Endothelial cell of umbilical vein (primary cell): ENCODE results near the gene ASIC4. TPM values are rescaled to one million over a fixed set of nuclear protein-coding genes. Genes with fewer than 3 reads are reported as not detected.

Source experiments
- BruUV-seq: library from RNA; stranded (reverse); fragments of 400-500 nt; replicated peaks from 2 replicates; lab custom pipeline; 2021; lab: Mats Ljungman, UMichigan
- CTCF ChIA-PET: fragments of 300-600, 350-600 bp; sonication (Branson Sonifier 250); formaldehyde crosslinking; loops from one replicate; lab custom pipeline; 2021; ENCODE audit warnings: antibody characterized with exemption, inconsistent platforms; lab: Charles Lee
- POLR2A ChIA-PET: fragments of 300-600, 350-600 bp; sonication (Branson Sonifier 250); formaldehyde crosslinking; loops from one replicate; lab custom pipeline; 2021; ENCODE audit warnings: antibody characterized with exemption, inconsistent platforms; lab: Charles Lee
- DNase-seq: peaks from one replicate; pipeline ENCODE4 v3.0.0-alpha.2; 2011; ENCODE audit warnings: low read depth, low spot score
- FAIRE-seq: peaks from 2 replicates; lab custom pipeline; 2011; peaks lifted over from hg19 to GRCh38; lab: Jason Lieb, UNC
- H2AFZ ChIP-seq: 2 replicates; pipeline ENCODE4 v1.6.0; 2012; ENCODE audit warnings: low read depth, low read length, control low read depth, inconsistent platforms
- H3K27ac ChIP-seq: 2 replicates; pipeline ENCODE4 v1.5.1; 2011; ENCODE audit warnings: low read depth, mild to moderate bottlenecking, control low read depth, low read length, moderate library complexity; ENCODE audit not compliant: insufficient read depth
- H3K27me3 ChIP-seq, 2 experiments: 2 replicates each; pipeline versions ENCODE4 v1.6.0 to v1.6.1; 2011; ENCODE audit warnings: low read length in 2 of 2, mixed read lengths in 1 of 2; ENCODE audit not compliant: control insufficient read depth in 2 of 2, insufficient read depth in 2 of 2
- H3K36me3 ChIP-seq, 2 experiments: 2 replicates in 1 of 2; 3 replicates in 1 of 2; pipeline ENCODE4 v1.5.1; 2011; ENCODE audit warnings: low read length in 2 of 2, mild to moderate bottlenecking in 1 of 2, moderate library complexity in 1 of 2; ENCODE audit not compliant: control insufficient read depth in 2 of 2, insufficient read depth in 2 of 2; ENCODE audit errors: extremely low read depth in 1 of 2
- H3K4me1 ChIP-seq: 3 replicates; pipeline ENCODE4 v1.5.1; 2011; ENCODE audit warnings: mild to moderate bottlenecking, low read length; ENCODE audit not compliant: control insufficient read depth, insufficient read depth; ENCODE audit errors: extremely low read depth
- H3K4me2 ChIP-seq: 2 replicates; pipeline ENCODE4 v1.6.1; 2011; ENCODE audit warnings: low read length, control low read depth, mixed read lengths; ENCODE audit not compliant: insufficient read depth
- H3K4me3 ChIP-seq, 3 experiments: fragments of 200-600 bp in 1 of 3; sonication (generic), shearing (Covaris generic) in 1 of 3; replicated peaks in 1 of 3; 2 replicates each; pipeline ENCODE4 v1.5.1; 2011 to 2016; ENCODE audit warnings: control low read depth in 3 of 3, low read length in 3 of 3, mild to moderate bottlenecking in 2 of 3, inconsistent platforms in 1 of 3, low read depth in 1 of 3, moderate library complexity in 1 of 3; ENCODE audit not compliant: insufficient read depth in 1 of 3
- H3K79me2 ChIP-seq: 2 replicates; pipeline ENCODE4 v1.6.0; 2012; ENCODE audit warnings: low read length, inconsistent platforms; ENCODE audit not compliant: control insufficient read depth, insufficient read depth
- H3K9ac ChIP-seq: replicated peaks from 2 replicates; pipeline ENCODE3; 2011; ENCODE audit warnings: low read length, control low read depth; ENCODE audit not compliant: insufficient read depth; ENCODE audit errors: extremely low read depth
- H3K9me1 ChIP-seq: replicated peaks from 3 replicates; pipeline ENCODE4 v1.6.0; 2011; ENCODE audit warnings: mild to moderate bottlenecking, low read length; ENCODE audit not compliant: control insufficient read depth, insufficient read depth; ENCODE audit errors: extremely low read depth
- H3K9me3 ChIP-seq: replicated peaks from 2 replicates; pipeline ENCODE4 v1.5.1; 2012; ENCODE audit warnings: low read length, inconsistent platforms; ENCODE audit not compliant: control insufficient read depth, insufficient read depth
- H4K20me1 ChIP-seq: replicated peaks from 2 replicates; pipeline ENCODE3; 2011; ENCODE audit warnings: mild to moderate bottlenecking, low read length; ENCODE audit not compliant: control insufficient read depth, insufficient read depth; ENCODE audit errors: extremely low read depth
- FOS ChIP-seq: IDR thresholded peaks from 2 replicates; pipeline ENCODE4 v1.6.1; 2011; ENCODE audit warnings: mild to moderate bottlenecking, low read length, moderate library complexity, borderline replicate concordance; ENCODE audit not compliant: insufficient read depth
- GATA2 ChIP-seq: IDR thresholded peaks from 2 replicates; pipeline ENCODE4 v1.7.0; 2011; ENCODE audit warnings: low read depth, mild to moderate bottlenecking, moderate library complexity, mixed read lengths, low read length; ENCODE audit not compliant: insufficient read length, insufficient read depth
- MYC ChIP-seq: IDR thresholded peaks from one replicate; pipeline ENCODE4 v1.6.1; 2011; ENCODE audit warnings: mild to moderate bottlenecking, low read depth, low read length
- POLR2A ChIP-seq: IDR thresholded peaks from 2 replicates; pipeline ENCODE4 v1.6.1; 2012; ENCODE audit warnings: low read depth, mild to moderate bottlenecking, control low read depth, low read length
- dilution Hi-C: fragments of 300-500 bp; cut with MboI; formaldehyde crosslinking; loops from one replicate; pipeline ENCODE4 v1.15.0; 2019; ENCODE audit warnings: low sequenced_read_pairs; ENCODE audit not compliant: extremely low pct_ligation_motif_present
- intact Hi-C: fragments of 100-400 bp; cut with micrococcal nuclease; formaldehyde crosslinking; loops from one replicate; pipeline ENCODE4 v1.10.0; 2022
- polyA plus RNA-seq, 4 experiments: library from polyadenylated mRNA; depleted of rRNA in 3 of 4; stranded (reverse) in 3 of 4; unstranded in 1 of 4; fragments of >200 nt; gene quantifications; 2 replicates each; pipeline versions ENCODE4 v1.2.1 to v1.2.3, GENCODE V29; 2011 to 2012; ENCODE audit warnings: missing spikeins in 1 of 4
- total RNA-seq: library from RNA; stranded (reverse); gene quantifications from 2 replicates; pipeline ENCODE4 v1.2.3, GENCODE V29; 2021

The ASIC4 gene
- total and polyA plus RNA-seq, 2 donors (not counting 3 experiments of a cell fraction or from before 2014, with no cell fraction given): not detected

- FAIRE-seq (no peak), DNase-seq (no peak)
- Histone ChIP-seq H3K27me3 (peaks cover 7 to 9% of the 10 kb centered on the region in 2 experiments), H3K27ac (no peak overlapping the region), H3K9me3 (no peaks in the 10 kb centered on the region), H3K9ac (no peak overlapping the region), H4K20me1 (no peaks in the 10 kb centered on the region), H3K9me1 (no peaks in the 10 kb centered on the region), H2AFZ (no peak overlapping the region), H3K4me1 (peaks cover 12% of the 10 kb centered on the region), H3K36me3 (peaks cover 0 to 28% of the 10 kb centered on the region in 2 experiments), H3K4me2 (no peak overlapping the region), H3K4me3 (no peak overlapping the region), H3K79me2 (no peaks in the 10 kb centered on the region)
- BruUV-seq: no TSS peak
- POLR2A ChIA-PET: no interaction called here
- dilution Hi-C loops (no loop called here), intact Hi-C loops (no loop called here)
- CTCF ChIA-PET: no interaction called here
- no peak for TF ChIP-seq MYC
These were observed 12.4 kb upstream of the ASIC4 start for GRCh38 chr2:219501849-219502248.

DNA sequence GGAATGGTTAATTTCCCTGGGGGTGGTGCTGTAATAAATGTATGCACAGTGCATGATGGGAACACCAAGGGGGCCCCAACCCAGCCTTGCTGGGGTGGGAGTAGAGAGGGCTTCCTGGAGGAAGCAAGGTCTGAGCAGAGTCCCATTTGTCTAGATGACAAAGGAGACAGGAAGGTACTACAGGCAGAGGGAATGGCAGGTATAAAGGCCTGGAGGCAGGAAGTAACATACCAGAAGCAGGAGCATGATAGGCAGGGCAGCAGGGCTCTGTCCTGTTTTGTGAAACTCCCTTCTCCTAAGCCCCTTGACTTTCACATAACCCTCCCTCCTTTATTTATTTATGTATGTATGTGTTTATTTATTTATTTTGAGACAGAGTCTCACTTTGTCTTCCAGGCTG lies 11.7 kb upstream of the ASIC4 start:
- no TSS peak for BruUV-seq
- Histone ChIP-seq H3K9me1 (no peaks in the 10 kb centered on the region), H3K9ac (no peak overlapping the region), H3K27ac (no peak overlapping the region), H3K79me2 (no peaks in the 10 kb centered on the region), H3K4me1 (peaks cover 8% of the 10 kb centered on the region), H4K20me1 (no peaks in the 10 kb centered on the region), H2AFZ (no peak overlapping the region), H3K9me3 (no peaks in the 10 kb centered on the region), H3K4me3 (no peak overlapping the region), H3K36me3 (peaks cover 0 to 28% of the 10 kb centered on the region in 2 experiments), H3K4me2 (no peak overlapping the region), H3K27me3 (peaks cover 0 to 1% of the 10 kb centered on the region in 2 experiments)
- CTCF ChIA-PET: no interaction called here
- FAIRE-seq (no peak), DNase-seq (no peak)
- intact Hi-C loops: no loop called here
- TF ChIP-seq GATA2 (no peak), FOS (no peak), POLR2A (no peak)
- POLR2A ChIA-PET: no interaction called here
- dilution Hi-C loops: no loop called here
